Activated naive CD8-positive, alpha-beta T cell treated with anti-CD3 and anti-CD28 coated beads for 36 hours (primary cell): ENCODE measurements around the gene CACNG1. TPM values are rescaled to one million over a fixed set of nuclear protein-coding genes. Genes with fewer than 3 reads are reported as not detected.

Source experiments
- DNase-seq: peaks from one replicate; pipeline ENCODE4 v3.0.0; 2021
- H3K27ac Mint-ChIP-seq: one replicate; pipeline ENCODE4 v1.8.0; 2022; ENCODE audit warnings: mild to moderate bottlenecking, moderate library complexity, mixed read lengths
- H3K27me3 Mint-ChIP-seq: one replicate; pipeline ENCODE4 v1.8.0; 2022; ENCODE audit warnings: mild to moderate bottlenecking, mixed read lengths
- H3K36me3 Mint-ChIP-seq: one replicate; pipeline ENCODE4 v1.8.0; 2021; ENCODE audit warnings: mild to moderate bottlenecking, mixed read lengths
- H3K4me1 Mint-ChIP-seq: one replicate; pipeline ENCODE4 v1.8.0; 2021; ENCODE audit warnings: mixed read lengths
- H3K4me3 Mint-ChIP-seq: one replicate; pipeline ENCODE4 v1.8.0; 2022; ENCODE audit warnings: mild to moderate bottlenecking, moderate library complexity, mixed read lengths
- H3K9me3 Mint-ChIP-seq: one replicate; pipeline ENCODE4 v1.8.0; 2022; ENCODE audit warnings: mixed read lengths
- total RNA-seq, 2 experiments: library from RNA; stranded (reverse); gene quantifications; one replicate each; pipeline ENCODE4 v1.2.3, GENCODE V29; 2021

The CACNG1 gene
- total RNA-seq, 2 experiments from 2014 or later = not detected

DNA sequence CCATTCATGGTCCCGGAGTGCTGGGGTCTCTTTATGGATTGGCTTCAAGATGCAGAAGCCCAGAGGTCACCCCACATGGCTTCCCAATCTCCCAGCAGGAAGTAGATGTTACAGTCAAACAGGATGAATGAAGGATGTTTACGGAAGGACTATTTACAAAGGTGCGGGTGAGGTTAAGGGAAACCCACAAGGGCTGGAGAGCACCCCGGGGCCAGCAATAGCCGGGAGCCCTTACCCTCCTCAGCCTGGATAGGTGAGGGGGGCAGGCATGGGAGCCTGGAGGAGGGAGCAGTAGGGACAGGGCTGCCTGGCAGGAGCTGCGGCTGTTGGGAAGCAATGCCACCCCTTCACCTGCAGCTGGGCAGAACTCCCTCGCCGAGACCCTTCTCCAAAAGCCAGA lies 24.5 kb upstream of the CACNG1 start:
- no peak overlapping the region for H3K4me3 Mint-ChIP-seq
- H3K4me1 Mint-ChIP-seq = no peaks in the 10 kb centered on the region
- no peaks in the 10 kb centered on the region for H3K9me3 Mint-ChIP-seq
- H3K27me3 Mint-ChIP-seq = peaks cover 4% of the 10 kb centered on the region
- H3K27ac Mint-ChIP-seq = no peak overlapping the region
- DNase-seq = no peak
- no peaks in the 10 kb centered on the region for H3K36me3 Mint-ChIP-seq

DNA sequence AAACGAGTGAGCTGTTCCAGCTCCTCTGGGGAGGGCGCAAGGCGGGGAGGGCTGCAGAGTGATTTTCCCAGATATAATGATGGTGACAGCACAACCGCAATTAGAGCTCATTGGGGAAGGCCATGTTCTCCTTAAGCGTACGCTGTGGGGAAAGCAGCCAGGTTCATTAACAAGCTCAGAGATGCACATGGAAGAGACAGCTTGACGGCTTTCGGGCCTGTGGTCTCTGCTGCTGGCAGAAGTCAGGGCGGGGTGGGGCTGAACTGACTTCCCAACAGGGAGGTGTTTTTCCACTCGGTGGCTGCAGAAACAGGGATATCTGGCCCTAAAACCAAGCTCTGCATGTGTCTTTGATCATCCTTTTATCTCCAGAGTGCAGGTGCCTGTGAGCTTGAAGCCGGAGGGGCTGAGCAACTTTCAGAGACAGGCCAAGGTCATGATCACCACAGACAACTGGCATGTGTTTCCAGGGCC lies 24.0 kb upstream of the CACNG1 start:
- DNase-seq = no peak
- Mint-ChIP-seq H3K4me1 (no peaks in the 10 kb centered on the region), H3K9me3 (no peaks in the 10 kb centered on the region), H3K27ac (no peak overlapping the region), H3K27me3 (peaks cover 3% of the 10 kb centered on the region), H3K4me3 (no peak overlapping the region), H3K36me3 (no peaks in the 10 kb centered on the region)

DNA sequence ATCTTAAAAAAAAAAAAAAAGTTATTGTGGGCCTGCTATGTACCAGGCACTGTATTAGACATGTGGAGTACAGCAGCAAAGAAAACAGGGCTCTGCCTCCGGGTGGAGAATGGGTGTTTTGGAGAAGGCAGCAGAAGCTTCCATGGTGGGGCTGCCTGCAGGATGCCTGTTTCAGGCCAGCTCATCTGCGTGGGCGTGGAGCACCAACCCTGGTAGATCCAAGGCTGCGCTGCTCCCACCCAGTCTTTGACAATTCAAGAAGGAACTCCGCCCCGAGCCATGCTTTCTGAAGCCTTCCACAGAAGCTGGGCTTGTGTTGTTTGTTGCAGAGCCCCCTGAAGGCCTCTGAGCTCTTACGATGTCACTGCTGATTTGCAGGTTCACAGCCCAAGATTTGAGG lies 23.2 kb upstream of the CACNG1 start:
- Mint-ChIP-seq H3K36me3 (no peaks in the 10 kb centered on the region), H3K9me3 (no peaks in the 10 kb centered on the region), H3K4me3 (no peak overlapping the region), H3K27me3 (no peaks in the 10 kb centered on the region), H3K27ac (no peak overlapping the region), H3K4me1 (no peaks in the 10 kb centered on the region)
- no peak for DNase-seq

DNA sequence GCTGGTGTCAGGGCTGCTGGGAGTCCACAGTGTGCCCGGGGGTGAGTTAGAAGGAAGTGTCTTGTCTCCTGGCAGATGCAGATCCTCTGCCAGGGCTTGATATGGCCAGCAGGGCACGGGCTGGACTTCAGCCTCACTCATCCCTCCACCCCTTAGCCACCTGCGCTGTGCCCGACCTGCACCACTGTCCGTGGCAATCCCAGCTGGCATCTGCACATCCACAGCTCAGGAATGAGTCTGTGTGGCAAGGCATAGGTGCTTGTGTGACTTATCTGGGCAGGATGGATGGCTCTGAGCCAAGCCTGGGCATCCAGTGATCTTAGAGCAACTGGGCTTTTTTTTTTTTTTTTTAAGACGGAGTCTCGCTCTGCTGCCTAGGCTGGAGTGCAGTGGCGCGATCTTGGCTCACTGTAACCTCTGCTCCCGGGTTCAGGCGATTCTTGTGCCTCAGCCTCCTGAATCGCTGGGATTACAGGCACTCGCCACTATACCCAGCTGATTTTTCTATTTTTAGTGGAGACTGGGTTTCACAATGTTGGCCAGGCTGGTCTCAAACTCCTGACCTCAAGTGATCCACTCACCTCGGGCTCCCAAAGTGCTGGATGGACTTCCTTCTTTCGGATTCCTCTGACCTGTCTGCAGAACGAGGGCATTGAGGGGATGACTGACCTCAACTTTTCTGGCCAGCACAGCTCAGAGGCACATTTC lies 22.5 kb upstream of the CACNG1 start:
- Mint-ChIP-seq H3K4me1 (no peaks in the 10 kb centered on the region), H3K36me3 (no peaks in the 10 kb centered on the region), H3K9me3 (no peaks in the 10 kb centered on the region), H3K4me3 (no peak overlapping the region), H3K27ac (no peak overlapping the region), H3K27me3 (no peaks in the 10 kb centered on the region)
- no peak for DNase-seq

DNA sequence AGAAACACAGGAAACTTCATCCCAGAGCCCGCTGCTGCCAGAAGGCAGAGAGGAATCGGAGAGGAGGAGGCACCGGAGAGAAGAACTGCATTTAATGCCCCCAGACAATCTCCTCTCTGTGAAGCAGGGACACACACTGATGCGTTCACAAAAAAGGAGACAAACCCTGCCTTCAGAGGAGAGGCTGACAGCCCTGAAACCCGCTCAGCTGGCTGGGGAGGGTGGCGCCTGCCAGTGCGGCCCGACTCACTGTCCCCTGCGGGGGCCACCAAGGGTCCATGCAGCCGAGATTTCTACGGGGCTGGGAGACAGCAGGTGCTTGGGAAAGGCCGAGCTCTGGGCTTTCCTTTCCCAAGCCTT lies 21.9 kb upstream of the CACNG1 start:
- no peak overlapping the region for H3K4me3 Mint-ChIP-seq
- no peaks in the 10 kb centered on the region for H3K4me1 Mint-ChIP-seq
- no peak overlapping the region for H3K27ac Mint-ChIP-seq
- DNase-seq = no peak
- H3K9me3 Mint-ChIP-seq = no peaks in the 10 kb centered on the region
- no peaks in the 10 kb centered on the region for H3K27me3 Mint-ChIP-seq
- H3K36me3 Mint-ChIP-seq = no peaks in the 10 kb centered on the region

DNA sequence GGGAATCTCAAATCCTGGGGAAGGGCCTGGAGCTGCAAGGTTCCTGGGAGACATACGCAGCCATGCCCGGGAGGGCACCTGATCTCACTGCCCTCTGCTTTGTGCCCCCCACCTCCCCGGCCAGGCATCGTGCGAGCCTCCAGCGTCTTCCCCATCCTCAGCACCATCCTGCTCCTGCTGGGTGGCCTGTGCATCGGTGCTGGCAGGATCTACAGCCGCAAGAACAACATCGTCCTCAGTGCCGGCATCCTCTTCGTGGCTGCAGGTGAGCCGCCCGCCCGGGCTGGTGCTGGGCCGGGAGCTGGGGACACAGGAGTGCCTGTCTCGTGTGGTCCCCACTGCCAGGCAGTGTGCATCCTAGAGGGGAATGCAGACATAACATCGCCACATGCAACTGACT lies 19.6 kb upstream of the CACNG1 start:
- no peaks in the 10 kb centered on the region for H3K27me3 Mint-ChIP-seq
- no peak for DNase-seq
- H3K27ac Mint-ChIP-seq = no peak overlapping the region
- H3K4me3 Mint-ChIP-seq = no peak overlapping the region
- H3K4me1 Mint-ChIP-seq = no peaks in the 10 kb centered on the region
- no peaks in the 10 kb centered on the region for H3K9me3 Mint-ChIP-seq
- no peaks in the 10 kb centered on the region for H3K36me3 Mint-ChIP-seq

DNA sequence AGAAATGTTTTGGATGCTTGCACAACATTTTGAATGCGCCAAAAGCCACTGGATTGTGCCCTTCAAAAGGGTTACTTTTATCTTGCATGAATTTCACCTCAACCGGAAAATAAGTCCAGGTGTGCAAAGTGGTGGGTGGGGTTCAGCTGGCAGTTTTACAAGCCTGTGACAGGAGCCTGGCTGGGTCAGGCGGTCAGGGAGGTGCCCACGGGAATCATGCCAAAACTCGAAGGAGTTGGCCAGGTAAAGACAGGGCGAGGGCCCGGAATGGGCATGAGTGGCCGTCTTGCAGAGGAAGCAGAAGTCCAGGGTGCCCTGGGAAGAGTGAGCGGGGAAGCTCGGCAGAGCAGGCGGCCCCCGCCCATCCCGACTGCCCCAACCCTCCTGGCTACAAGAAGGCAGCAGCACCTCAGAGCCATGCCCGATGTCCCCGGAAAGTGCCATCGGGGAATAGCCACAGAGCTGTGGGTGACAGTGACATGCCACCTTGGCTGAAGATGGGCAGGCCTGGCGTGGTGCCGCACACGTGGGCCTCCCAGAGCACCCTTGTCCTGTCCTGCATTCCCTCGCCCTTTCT lies 19.1 kb upstream of the CACNG1 start:
- no peaks in the 10 kb centered on the region for H3K36me3 Mint-ChIP-seq
- H3K27me3 Mint-ChIP-seq = no peaks in the 10 kb centered on the region
- no peaks in the 10 kb centered on the region for H3K9me3 Mint-ChIP-seq
- DNase-seq = no peak
- H3K4me1 Mint-ChIP-seq = no peaks in the 10 kb centered on the region
- H3K4me3 Mint-ChIP-seq = no peak overlapping the region
- H3K27ac Mint-ChIP-seq = no peak overlapping the region

DNA sequence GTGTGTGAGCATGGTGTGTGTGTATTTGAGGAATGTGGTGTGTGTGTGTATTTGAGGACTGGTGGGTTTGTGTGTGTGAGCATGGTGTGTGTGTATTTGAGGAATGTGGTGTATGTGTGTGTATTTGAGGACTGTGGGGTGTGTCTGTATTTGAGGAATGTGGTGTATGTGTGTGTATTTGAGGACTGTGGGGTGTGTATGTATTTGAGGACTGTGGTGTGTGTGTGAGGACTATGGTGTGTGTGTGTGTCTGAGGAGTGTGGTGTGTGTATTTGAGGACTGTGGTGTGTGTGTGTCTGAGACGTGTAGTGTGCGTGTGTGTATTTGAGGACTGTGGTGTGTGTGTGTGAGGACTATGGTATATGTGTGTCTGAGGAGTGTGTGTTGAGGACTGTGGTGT lies 18.0 kb upstream of the CACNG1 start:
- DNase-seq = no peak
- H3K27ac Mint-ChIP-seq = no peak overlapping the region
- H3K4me1 Mint-ChIP-seq = no peaks in the 10 kb centered on the region
- H3K9me3 Mint-ChIP-seq = no peaks in the 10 kb centered on the region
- H3K4me3 Mint-ChIP-seq = no peak overlapping the region
- no peaks in the 10 kb centered on the region for H3K36me3 Mint-ChIP-seq
- H3K27me3 Mint-ChIP-seq = no peaks in the 10 kb centered on the region

DNA sequence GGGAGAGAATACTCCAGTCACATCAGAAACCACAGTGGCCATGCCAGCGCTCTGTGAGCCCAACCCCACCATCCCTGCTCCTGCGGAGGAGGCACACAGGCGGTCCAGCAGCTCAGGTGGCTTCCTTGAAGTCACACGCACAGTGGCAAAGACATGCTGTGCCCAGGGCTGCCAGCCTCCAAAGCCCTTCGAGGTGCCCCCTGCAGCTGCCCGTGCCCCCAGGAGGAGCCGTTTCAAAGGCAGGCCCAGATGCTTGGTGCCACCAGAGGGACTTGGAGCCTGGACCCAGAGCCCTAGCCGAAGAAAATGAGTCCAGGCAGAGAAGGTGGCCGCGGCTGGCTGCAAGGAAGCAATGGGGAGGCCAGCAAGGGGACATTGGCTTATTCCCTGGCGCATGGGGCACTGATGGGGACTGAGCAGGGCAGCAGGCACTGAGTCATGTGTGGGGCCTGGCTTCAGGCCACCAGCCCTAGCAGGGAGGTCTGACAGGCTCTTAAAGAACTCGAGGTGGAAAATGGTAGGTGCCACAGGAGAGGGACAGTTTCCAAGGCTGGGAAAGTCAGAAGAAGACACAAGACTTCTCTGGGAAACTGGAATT lies 17.2 kb upstream of the CACNG1 start:
- H3K4me1 Mint-ChIP-seq = no peaks in the 10 kb centered on the region
- no peaks in the 10 kb centered on the region for H3K27me3 Mint-ChIP-seq
- no peak overlapping the region for H3K4me3 Mint-ChIP-seq
- no peak overlapping the region for H3K27ac Mint-ChIP-seq
- no peak for DNase-seq
- no peaks in the 10 kb centered on the region for H3K36me3 Mint-ChIP-seq
- H3K9me3 Mint-ChIP-seq = no peaks in the 10 kb centered on the region

DNA sequence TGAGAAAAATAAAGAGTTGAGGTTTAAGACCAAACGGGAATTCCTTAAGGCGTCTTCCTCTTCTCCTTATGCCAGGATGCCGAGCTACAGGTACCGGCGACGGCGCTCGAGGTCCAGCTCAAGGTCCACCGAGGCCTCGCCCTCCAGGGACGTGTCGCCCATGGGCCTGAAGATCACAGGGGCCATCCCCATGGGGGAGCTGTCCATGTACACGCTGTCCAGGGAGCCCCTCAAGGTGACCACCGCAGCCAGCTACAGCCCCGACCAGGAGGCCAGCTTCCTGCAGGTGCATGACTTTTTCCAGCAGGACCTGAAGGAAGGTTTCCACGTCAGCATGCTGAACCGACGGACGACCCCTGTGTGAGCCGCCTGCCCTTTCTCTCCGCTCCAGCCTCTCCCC lies 13.7 kb upstream of the CACNG1 start:
- H3K4me3 Mint-ChIP-seq = no peak overlapping the region
- H3K27ac Mint-ChIP-seq = no peak overlapping the region
- H3K36me3 Mint-ChIP-seq = no peaks in the 10 kb centered on the region
- H3K9me3 Mint-ChIP-seq = no peaks in the 10 kb centered on the region
- no peak for DNase-seq
- no peaks in the 10 kb centered on the region for H3K27me3 Mint-ChIP-seq
- H3K4me1 Mint-ChIP-seq = peaks cover 5% of the 10 kb centered on the region

DNA sequence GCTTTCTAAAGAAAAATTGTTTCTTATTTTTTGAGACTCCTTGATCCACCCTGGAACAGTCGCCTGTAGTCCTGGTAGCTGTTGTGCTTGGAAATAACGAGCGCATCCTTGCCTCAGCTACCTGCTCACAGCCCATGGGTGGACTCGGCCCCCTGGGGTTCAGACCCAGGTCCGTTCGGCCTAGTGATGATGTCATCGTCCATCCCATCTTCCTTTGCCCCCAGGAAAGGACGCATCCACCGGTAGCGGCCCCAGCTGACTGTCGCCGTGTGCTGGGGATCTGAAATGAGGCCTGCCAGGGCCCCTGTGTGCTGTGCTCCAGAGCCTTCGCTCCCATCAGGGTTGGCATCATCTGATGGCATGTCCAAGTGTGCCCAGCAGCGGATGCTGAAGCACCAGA lies 12.0 kb upstream of the CACNG1 start:
- no peaks in the 10 kb centered on the region for H3K36me3 Mint-ChIP-seq
- no peak overlapping the region for H3K27ac Mint-ChIP-seq
- no peaks in the 10 kb centered on the region for H3K27me3 Mint-ChIP-seq
- no peak for DNase-seq
- H3K4me3 Mint-ChIP-seq = no peak overlapping the region
- no peaks in the 10 kb centered on the region for H3K9me3 Mint-ChIP-seq
- H3K4me1 Mint-ChIP-seq = peaks cover 8% of the 10 kb centered on the region

DNA sequence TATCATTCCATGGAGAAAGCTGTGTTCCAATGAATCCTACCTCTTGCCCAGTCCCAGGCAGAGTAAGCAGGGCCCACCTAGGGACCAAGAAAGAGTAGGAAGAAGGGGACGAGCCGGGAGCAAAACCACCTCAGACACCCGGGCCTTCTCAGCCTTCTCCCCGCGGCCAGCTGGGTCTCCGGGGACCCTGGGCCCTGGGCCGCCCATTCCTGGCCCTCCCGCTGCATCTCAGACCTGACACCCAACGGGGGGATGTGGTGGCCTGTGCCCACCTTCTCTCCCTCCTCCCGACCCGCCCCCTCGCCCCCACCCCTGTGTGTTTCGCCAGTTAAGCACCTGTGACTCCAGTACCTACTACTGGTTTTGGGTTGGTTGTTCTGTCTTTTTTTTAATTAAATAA lies 11.4 kb upstream of the CACNG1 start:
- no peak for DNase-seq
- no peaks in the 10 kb centered on the region for H3K27me3 Mint-ChIP-seq
- no peaks in the 10 kb centered on the region for H3K9me3 Mint-ChIP-seq
- no peaks in the 10 kb centered on the region for H3K36me3 Mint-ChIP-seq
- H3K4me3 Mint-ChIP-seq = no peak overlapping the region
- peaks cover 8% of the 10 kb centered on the region for H3K4me1 Mint-ChIP-seq
- H3K27ac Mint-ChIP-seq = peak overlapping the region; percentile 55

DNA sequence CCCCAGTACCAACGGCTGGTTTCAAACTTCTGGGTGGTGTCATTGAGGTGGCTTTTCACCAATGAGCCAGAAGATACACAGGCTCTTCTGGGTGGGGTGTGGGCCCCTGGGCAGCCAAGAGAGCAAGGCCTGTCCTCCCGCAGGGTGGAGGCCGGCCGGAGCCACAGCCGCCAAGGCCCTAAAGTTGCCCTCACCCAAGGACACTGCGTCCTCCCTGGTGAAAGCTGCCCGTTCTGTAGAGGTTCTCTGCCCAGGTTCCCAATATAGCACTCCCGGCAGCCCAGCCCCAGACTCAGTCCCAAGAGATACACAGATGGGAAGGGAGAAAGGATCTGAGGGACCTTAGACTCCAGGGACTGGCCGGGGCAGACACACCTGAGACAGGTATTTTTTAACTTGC lies 10.7 kb upstream of the CACNG1 start:
- no peaks in the 10 kb centered on the region for H3K9me3 Mint-ChIP-seq
- H3K27me3 Mint-ChIP-seq = peaks cover 4% of the 10 kb centered on the region
- no peak overlapping the region for H3K27ac Mint-ChIP-seq
- H3K4me3 Mint-ChIP-seq = no peak overlapping the region
- H3K4me1 Mint-ChIP-seq = peaks cover 8% of the 10 kb centered on the region
- DNase-seq = no peak
- no peaks in the 10 kb centered on the region for H3K36me3 Mint-ChIP-seq

DNA sequence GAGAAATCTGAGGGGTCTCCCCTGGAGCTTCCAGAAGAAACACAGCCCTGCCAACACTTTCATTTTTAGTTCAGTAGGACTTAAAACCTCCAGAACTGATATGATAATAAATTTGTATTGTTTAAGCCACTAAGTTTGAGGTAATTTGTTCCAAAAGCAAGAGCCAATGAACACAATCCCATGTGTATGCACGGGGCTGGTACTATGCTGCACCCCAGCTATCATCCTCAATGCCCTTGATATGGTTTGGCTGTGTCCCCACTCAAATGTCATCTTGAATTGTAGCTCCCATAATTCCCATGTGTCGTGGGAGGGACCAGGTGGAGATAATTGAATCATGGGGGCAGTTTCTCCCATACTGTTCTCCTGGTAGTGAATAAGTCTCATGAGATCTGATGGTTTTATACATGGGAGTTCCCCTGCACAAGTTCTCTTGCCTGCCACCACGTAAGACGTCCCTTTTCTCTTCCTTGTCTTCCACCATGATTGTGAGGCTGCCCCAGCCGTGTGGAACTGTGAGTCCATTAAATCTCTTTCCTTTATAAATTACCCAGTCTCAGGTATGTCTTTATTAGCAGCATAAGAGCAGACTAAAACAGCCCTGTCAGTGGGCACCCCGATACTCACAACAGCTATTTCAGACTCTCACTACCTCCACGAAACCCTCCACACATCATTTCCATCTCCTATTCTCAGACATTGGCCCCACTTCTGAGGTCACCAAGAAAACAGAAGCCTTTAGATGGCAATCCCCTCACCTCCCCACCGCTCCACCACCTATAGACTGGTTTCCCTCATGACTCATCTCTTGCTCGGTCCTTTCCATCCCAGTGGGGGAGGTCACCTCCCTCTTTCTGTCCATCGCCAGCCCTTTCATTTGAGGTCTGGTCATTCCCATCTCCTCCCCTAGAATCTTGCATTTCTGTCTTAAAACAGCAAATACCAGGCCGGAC lies 8.9 kb upstream of the CACNG1 start:
- Mint-ChIP-seq H3K27me3 (peaks cover 4% of the 10 kb centered on the region), H3K4me1 (peaks cover 8% of the 10 kb centered on the region), H3K4me3 (no peak overlapping the region), H3K27ac (peak overlapping the region; percentile 59), H3K9me3 (no peaks in the 10 kb centered on the region), H3K36me3 (no peaks in the 10 kb centered on the region)
- DNase-seq = peak; percentile 11

DNA sequence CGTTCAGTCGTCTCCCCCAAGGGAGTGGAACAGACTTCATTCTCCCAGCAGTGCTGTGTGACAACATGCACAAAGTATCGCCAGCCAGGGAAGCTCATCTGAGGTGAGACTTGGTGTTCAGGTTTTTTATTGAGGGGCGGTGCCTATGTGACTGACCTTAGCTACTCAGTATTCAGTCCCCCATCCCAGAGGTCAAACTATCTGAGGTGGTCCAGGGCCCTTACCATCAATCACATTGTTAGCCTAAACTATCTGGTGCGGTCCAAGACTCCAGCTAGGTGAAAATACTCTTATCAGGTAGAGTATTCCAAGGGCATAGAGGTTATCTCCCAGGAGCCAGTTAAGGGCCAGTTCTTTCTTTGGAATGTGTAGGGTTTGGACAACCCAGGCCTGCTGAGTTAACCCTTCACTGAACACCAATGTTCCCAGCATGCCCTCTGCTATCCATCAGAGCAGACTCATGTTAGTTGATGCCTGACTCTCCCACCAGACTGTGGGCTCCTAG lies 5.4 kb upstream of the CACNG1 start:
- H3K27ac Mint-ChIP-seq = no peak overlapping the region
- DNase-seq = no peak
- H3K36me3 Mint-ChIP-seq = no peaks in the 10 kb centered on the region
- H3K4me3 Mint-ChIP-seq = no peak overlapping the region
- H3K27me3 Mint-ChIP-seq = peaks cover 4% of the 10 kb centered on the region
- H3K9me3 Mint-ChIP-seq = no peaks in the 10 kb centered on the region
- H3K4me1 Mint-ChIP-seq = peaks cover 8% of the 10 kb centered on the region
